Panc1 (cell line): ENCODE results near the gene HOMER1. TPM values are rescaled to one million over a fixed set of nuclear protein-coding genes. Genes with fewer than 3 reads are reported as not detected.

Experiments
- ATAC-seq: fragments of 200-7000 bp; cut with Tn5 transposase; 2 replicates; pipeline ENCODE4 v1.9.1; 2020; ENCODE audit warnings: mild to moderate bottlenecking, moderate library complexity
- BruUV-seq: library from RNA; stranded (reverse); fragments of 400-500 nt; replicated peaks from 2 replicates; lab custom pipeline; 2021; lab: Mats Ljungman, UMichigan
- CTCF ChIA-PET: fragments of 300-600 bp; sonication (Branson Sonifier 250); formaldehyde crosslinking; loops from one replicate; lab custom pipeline; 2022; ENCODE audit warnings: antibody characterized with exemption; lab: Charles Lee
- POLR2A ChIA-PET: fragments of 300-600 bp; sonication (Branson Sonifier 250); formaldehyde crosslinking; loops from one replicate; lab custom pipeline; 2022; ENCODE audit warnings: antibody characterized with exemption; lab: Charles Lee
- DNase-seq: peaks from one replicate; pipeline ENCODE4 v3.0.0-alpha.2; 2010; ENCODE audit warnings: low read depth, low spot score
- H3K27ac ChIP-seq: 2 replicates; pipeline ENCODE4 v1.5.1; 2011; ENCODE audit warnings: mild to moderate bottlenecking, low read length, inconsistent platforms
- H3K27me3 ChIP-seq: fragments of 200-500 bp; sonication (Bioruptor generic); 2 replicates; pipeline ENCODE4 v1.6.0; 2014; ENCODE audit warnings: low read length, inconsistent platforms; ENCODE audit not compliant: control insufficient read depth, insufficient read depth
- H3K36me3 ChIP-seq: fragments of 200-500 bp; sonication (Bioruptor generic); 2 replicates; pipeline ENCODE4 v1.5.1; 2014; ENCODE audit warnings: inconsistent platforms, mild to moderate bottlenecking, low read length, moderate library complexity; ENCODE audit not compliant: control insufficient read depth, insufficient read depth
- H3K4me1 ChIP-seq: 2 replicates; pipeline ENCODE4 v1.5.1; 2011; ENCODE audit warnings: inconsistent platforms, mild to moderate bottlenecking, low read length, moderate library complexity; ENCODE audit not compliant: control insufficient read depth, insufficient read depth
- H3K4me3 ChIP-seq, 2 experiments: 2 replicates each; pipeline ENCODE4 v1.5.1; 2011 to 2012; ENCODE audit warnings: low read depth in 2 of 2, low read length in 2 of 2, mild to moderate bottlenecking in 2 of 2, inconsistent platforms in 1 of 2, moderate library complexity in 1 of 2
- H3K9me3 ChIP-seq: fragments of 200-500 bp; sonication (Bioruptor generic); 2 replicates; pipeline ENCODE4 v1.5.1; 2014; ENCODE audit warnings: low read depth, mild to moderate bottlenecking, inconsistent platforms, low read length, moderate library complexity; ENCODE audit not compliant: control insufficient read depth, insufficient read depth
- CTCF ChIP-seq: fragments of 450-650 bp; IDR thresholded peaks from 2 replicates; pipeline ENCODE4 v1.5.1; 2017; ENCODE audit warnings: mild to moderate bottlenecking
- POLR2AphosphoS5 ChIP-seq: IDR thresholded peaks from 2 replicates; pipeline ENCODE4 v1.6.1; 2012; ENCODE audit warnings: mild to moderate bottlenecking, low read depth, low read length, moderate library complexity
- REST ChIP-seq, 2 experiments: IDR thresholded peaks; 2 replicates each; pipeline ENCODE4 v1.6.1; 2011 to 2012; ENCODE audit warnings: low read depth in 2 of 2, control low read depth in 1 of 2, low read length in 1 of 2, mild to moderate bottlenecking in 1 of 2, moderate library complexity in 1 of 2; ENCODE audit not compliant: insufficient read depth in 1 of 2
- SIN3A ChIP-seq: IDR thresholded peaks from 2 replicates; pipeline ENCODE4 v1.6.1; 2012; ENCODE audit warnings: low read depth, mild to moderate bottlenecking, low read length, moderate library complexity, borderline replicate concordance; ENCODE audit not compliant: insufficient read depth
- TCF7L2 ChIP-seq: IDR thresholded peaks from 2 replicates; pipeline ENCODE4 v1.6.1; 2011; ENCODE audit warnings: mild to moderate bottlenecking, low read depth, low read length, inconsistent platforms
- in situ Hi-C: cut with HindIII; loops from 2 replicates; pipeline ENCODE4 v1.10.0; 2016; ENCODE audit warnings: low sequenced_read_pairs, low pct_unique_long_range_greater_than_20kb
- intact Hi-C: fragments of 100-400 bp; cut with micrococcal nuclease; formaldehyde crosslinking; loops from one replicate; pipeline ENCODE4 v1.10.0; 2022; ENCODE audit not compliant: unreplicated experiment
- total RNA-seq: library from RNA; stranded (reverse); gene quantifications from one replicate; pipeline ENCODE4 v1.2.1, GENCODE V29; 2021; ENCODE audit not compliant: unreplicated experiment

Gene HOMER1
- total RNA-seq, 1 experiment from 2014 or later = 19.6 TPM

- CTCF ChIA-PET = no interaction called here
- ATAC-seq = no peak
- no peaks in the 10 kb centered on the region for H3K4me1 ChIP-seq
- no peak overlapping the region for H3K4me3 ChIP-seq
- in situ Hi-C loops = no loop called here
- H3K9me3 ChIP-seq = no peaks in the 10 kb centered on the region
- no TSS peak for BruUV-seq
- H3K27ac ChIP-seq = no peak overlapping the region
- H3K36me3 ChIP-seq = no peaks in the 10 kb centered on the region
- intact Hi-C loops = no loop called here
- H3K27me3 ChIP-seq = no peaks in the 10 kb centered on the region
- POLR2A ChIA-PET = no interaction called here
- TF ChIP-seq REST (IDR thresholded peaks at IDR 0.05; ENCODE audit: insufficient read depth in 1 of 2, low read depth in 2 of 2, low read length in 1 of 2) (no peak), TCF7L2 (no peak), POLR2AphosphoS5 (no peak), CTCF (no peak)
- DNase-seq = no peak
These were observed 164.1 kb downstream of the HOMER1 start for GRCh38 chr5:79349881-79350280.

GRCh38 chr5:79349047-79349446, 164.9 kb downstream of the HOMER1 start:
- CTCF ChIA-PET = no interaction called here

More at GRCh38 chr5:79349047-79349446, 164.9 kb downstream of the HOMER1 start:
- Histone ChIP-seq H3K27me3 (no peaks in the 10 kb centered on the region), H3K9me3 (no peaks in the 10 kb centered on the region), H3K4me3 (no peak overlapping the region), H3K27ac (no peak overlapping the region), H3K4me1 (no peaks in the 10 kb centered on the region), H3K36me3 (no peaks in the 10 kb centered on the region)
- no peak for ATAC-seq
- POLR2A ChIA-PET = no interaction called here
- DNase-seq = no peak
- TF ChIP-seq SIN3A (no peak), TCF7L2 (no peak), CTCF (no peak), POLR2AphosphoS5 (no peak), REST (IDR thresholded peaks at IDR 0.05; ENCODE audit: insufficient read depth in 1 of 2, low read depth in 2 of 2, low read length in 1 of 2) (no peak)
- in situ Hi-C loops = no loop called here
- no TSS peak for BruUV-seq
- intact Hi-C loops = no loop called here
